Chondrocyte (in vitro differentiated cells): ENCODE measurements around the gene KCTD1. TPM values are rescaled to one million over a fixed set of nuclear protein-coding genes. Genes with fewer than 3 reads are reported as not detected.

ENCODE experiments used
- DNase-seq: peaks from one replicate; pipeline ENCODE4 v3.0.0; 2021; ENCODE audit warnings: mixed read lengths, low spot score
- H3K27ac Mint-ChIP-seq: one replicate; pipeline ENCODE4 v1.8.0; 2021; ENCODE audit warnings: mild to moderate bottlenecking, moderate library complexity, mixed read lengths; ENCODE audit not compliant: unreplicated experiment
- H3K27me3 Mint-ChIP-seq: 2 replicates; pipeline ENCODE4 v1.8.0; 2021; ENCODE audit warnings: low read depth, mixed read lengths
- H3K36me3 Mint-ChIP-seq: 2 replicates; pipeline ENCODE4 v1.8.0; 2021; ENCODE audit warnings: low read depth, mixed read lengths
- H3K4me1 Mint-ChIP-seq: 2 replicates; pipeline ENCODE4 v1.8.0; 2021; ENCODE audit warnings: low read depth, mild to moderate bottlenecking, mixed read lengths
- H3K4me3 Mint-ChIP-seq: one replicate; pipeline ENCODE4 v1.8.0; 2021; ENCODE audit warnings: mild to moderate bottlenecking, moderate library complexity, mixed read lengths; ENCODE audit not compliant: unreplicated experiment
- H3K9me3 Mint-ChIP-seq: 2 replicates; pipeline ENCODE4 v1.8.0; 2021; ENCODE audit warnings: low read depth, mixed read lengths
- total RNA-seq: library from RNA; stranded (reverse); gene quantifications from 3 replicates; pipeline ENCODE4 v1.2.1, GENCODE V29; 2021
- TF ChIP-seq, protein P1 (sequence below): fragments of 200-600 bp; sonication (generic); IDR thresholded peaks from 2 replicates; pipeline ENCODE4 v1.5.0; 2021; ENCODE audit warnings: antibody characterized with exemption, mild to moderate bottlenecking, moderate library complexity

The KCTD1 gene
- total RNA-seq, 1 donor from 2014 or later = 18.1 TPM

DNA sequence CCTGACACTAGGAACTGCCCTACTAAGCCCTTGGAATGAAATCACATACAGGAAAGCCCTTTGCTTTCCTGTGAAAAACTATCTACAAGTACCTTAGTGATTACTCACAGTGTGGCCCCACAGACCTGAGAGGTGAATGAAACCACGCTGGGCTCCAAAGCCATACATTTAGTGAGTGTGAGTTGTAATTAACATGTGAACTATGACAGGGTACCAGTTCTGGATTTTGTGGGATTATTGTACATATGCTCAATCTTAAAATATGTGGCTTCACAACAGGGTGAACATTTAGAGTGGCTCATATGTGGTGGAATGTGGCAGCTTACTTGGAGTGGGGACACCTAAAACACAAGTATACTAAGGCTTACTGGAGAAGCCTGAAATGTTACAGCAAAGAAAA lies 12.3 kb downstream of the KCTD1 start:
- no peak for DNase-seq
- H3K27me3 Mint-ChIP-seq = no peaks in the 10 kb centered on the region
- peaks cover 6% of the 10 kb centered on the region for H3K4me1 Mint-ChIP-seq
- no peaks in the 10 kb centered on the region for H3K9me3 Mint-ChIP-seq
- TF ChIP-seq, protein P1, sequence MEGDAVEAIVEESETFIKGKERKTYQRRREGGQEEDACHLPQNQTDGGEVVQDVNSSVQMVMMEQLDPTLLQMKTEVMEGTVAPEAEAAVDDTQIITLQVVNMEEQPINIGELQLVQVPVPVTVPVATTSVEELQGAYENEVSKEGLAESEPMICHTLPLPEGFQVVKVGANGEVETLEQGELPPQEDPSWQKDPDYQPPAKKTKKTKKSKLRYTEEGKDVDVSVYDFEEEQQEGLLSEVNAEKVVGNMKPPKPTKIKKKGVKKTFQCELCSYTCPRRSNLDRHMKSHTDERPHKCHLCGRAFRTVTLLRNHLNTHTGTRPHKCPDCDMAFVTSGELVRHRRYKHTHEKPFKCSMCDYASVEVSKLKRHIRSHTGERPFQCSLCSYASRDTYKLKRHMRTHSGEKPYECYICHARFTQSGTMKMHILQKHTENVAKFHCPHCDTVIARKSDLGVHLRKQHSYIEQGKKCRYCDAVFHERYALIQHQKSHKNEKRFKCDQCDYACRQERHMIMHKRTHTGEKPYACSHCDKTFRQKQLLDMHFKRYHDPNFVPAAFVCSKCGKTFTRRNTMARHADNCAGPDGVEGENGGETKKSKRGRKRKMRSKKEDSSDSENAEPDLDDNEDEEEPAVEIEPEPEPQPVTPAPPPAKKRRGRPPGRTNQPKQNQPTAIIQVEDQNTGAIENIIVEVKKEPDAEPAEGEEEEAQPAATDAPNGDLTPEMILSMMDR = no peak
- H3K36me3 Mint-ChIP-seq = no peaks in the 10 kb centered on the region
- no peak overlapping the region for H3K4me3 Mint-ChIP-seq
- no peak overlapping the region for H3K27ac Mint-ChIP-seq

DNA sequence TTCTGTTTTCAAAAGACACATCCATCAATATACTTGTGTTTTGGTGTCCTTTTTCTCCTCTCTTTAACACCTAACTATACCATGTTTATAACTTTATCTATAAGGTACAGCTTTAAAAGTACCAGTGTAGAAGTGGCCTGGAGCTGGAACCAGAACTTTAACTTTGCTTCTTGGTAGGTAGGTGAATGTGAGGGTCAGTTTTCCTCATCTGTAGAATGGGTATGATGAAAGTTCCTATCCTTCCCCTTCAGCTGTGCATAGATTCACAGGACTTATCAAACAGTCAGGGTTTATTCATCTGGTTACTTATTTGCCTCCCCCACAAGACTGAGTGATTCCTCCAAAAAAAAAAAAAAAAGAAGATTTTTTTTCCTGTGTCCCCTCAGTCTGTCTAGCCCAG lies 12.7 kb downstream of the KCTD1 start:
- H3K9me3 Mint-ChIP-seq = no peaks in the 10 kb centered on the region
- H3K4me1 Mint-ChIP-seq = peaks cover 6% of the 10 kb centered on the region
- H3K36me3 Mint-ChIP-seq = no peaks in the 10 kb centered on the region
- no peak for DNase-seq
- no peak overlapping the region for H3K27ac Mint-ChIP-seq
- H3K27me3 Mint-ChIP-seq = no peaks in the 10 kb centered on the region
- H3K4me3 Mint-ChIP-seq = no peak overlapping the region
- TF ChIP-seq, protein P1 = no peak

DNA sequence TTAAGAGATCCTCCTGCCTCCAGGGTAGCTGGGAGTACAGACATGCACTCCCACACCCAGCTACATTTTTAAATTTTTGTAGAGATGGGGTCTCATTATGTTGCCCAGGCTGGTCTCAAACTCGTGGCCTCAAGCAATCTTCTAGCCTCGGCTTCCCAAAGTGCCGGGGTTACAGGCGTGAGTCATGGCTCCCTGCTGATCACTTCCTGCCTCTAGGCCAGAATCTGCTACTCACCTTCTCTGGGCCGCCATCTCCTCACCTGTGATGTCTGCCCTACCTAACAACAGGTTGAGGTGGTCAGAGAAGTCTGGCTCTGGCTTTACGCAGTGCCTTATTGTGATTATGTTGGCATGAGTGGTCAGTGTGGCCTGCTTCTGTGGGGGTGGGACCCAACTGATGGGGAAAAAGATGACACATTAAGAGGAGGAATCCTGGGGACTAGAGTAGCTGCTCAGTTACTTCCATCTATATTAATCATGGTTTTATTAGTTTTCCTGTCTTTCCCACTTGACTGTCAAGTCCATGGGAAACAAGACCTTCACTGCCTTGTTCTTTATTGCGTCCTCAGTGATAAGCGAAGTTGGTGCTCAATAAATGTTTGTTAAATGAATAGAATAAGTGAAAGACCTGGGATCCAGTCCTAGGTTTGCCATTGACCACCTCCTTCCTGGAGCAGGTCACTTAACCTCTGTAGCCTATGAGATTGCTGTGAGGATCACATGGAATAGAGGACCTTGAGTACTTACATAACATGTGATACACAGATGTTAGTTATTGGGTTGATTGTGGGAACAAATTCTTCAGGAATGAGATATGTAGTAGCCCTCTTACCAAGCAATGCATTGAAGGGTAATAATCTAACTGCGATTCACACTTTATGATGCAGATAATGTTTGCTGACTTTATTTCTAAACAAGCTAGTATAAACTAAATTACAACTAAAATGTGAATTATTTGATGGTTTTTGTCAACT lies 15.7 kb downstream of the KCTD1 start:
- DNase-seq = no peak
- Mint-ChIP-seq H3K4me3 (no peak overlapping the region), H3K9me3 (no peaks in the 10 kb centered on the region), H3K27me3 (no peaks in the 10 kb centered on the region), H3K4me1 (no peaks in the 10 kb centered on the region), H3K36me3 (no peaks in the 10 kb centered on the region), H3K27ac (no peak overlapping the region)
- TF ChIP-seq, protein P1 = no peak

DNA sequence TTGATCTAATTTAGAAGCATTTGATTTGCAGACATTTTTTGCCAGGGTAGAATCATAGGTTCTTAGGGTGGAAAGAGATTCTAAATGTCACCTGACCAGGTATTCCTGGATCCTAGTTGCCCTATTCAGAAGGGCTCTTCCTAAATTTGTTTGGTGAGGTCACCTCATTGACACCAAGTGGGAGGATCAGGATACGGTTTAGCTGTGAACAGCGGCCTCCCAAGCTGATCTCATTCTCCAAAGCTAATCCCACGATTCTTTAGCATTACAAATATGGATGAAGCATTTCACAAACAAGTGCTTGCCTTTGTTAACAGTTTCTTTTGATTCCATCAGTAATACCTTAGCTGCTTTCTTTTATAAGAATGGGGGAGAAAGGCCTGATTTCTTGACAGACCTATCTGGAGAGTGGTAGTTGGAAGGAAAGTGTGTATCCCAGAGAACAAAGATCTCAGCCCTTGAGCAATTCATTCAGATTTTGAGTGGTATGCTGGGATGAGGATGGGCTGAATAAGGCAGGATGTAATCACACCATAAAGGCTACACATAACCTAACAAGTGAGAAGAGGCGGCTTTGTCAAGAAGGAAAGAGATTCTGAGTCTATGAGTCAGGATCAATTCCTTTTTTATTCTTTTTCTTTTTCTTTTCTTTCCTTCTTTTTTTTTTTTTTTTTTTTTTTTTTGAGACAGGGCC lies 16.6 kb downstream of the KCTD1 start:
- no peak for DNase-seq
- TF ChIP-seq, protein P1 = no peak
- H3K9me3 Mint-ChIP-seq = no peaks in the 10 kb centered on the region
- H3K4me1 Mint-ChIP-seq = no peaks in the 10 kb centered on the region
- H3K27ac Mint-ChIP-seq = no peak overlapping the region
- no peak overlapping the region for H3K4me3 Mint-ChIP-seq
- no peaks in the 10 kb centered on the region for H3K27me3 Mint-ChIP-seq
- H3K36me3 Mint-ChIP-seq = no peaks in the 10 kb centered on the region

DNA sequence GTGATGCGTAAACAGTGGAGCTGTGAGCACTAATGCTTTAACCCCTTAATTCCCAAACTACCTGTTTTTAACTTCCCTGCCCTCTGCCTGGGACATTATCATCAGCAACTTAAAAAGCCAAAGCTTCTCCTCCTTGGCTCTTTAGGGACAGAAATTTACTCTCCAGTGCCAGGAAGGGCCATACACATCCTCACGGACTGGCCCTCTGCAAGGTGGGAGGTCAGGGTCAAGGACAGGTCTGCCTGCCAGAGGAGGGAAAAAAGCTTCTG lies 21.5 kb downstream of the KCTD1 start:
- Mint-ChIP-seq H3K27me3 (no peaks in the 10 kb centered on the region), H3K27ac (no peak overlapping the region), H3K9me3 (no peaks in the 10 kb centered on the region), H3K36me3 (no peaks in the 10 kb centered on the region), H3K4me1 (peaks cover 23% of the 10 kb centered on the region), H3K4me3 (no peak overlapping the region)
- TF ChIP-seq, protein P1 = no peak
- DNase-seq = no peak
